WTC11 (cell line): ENCODE measurements around the gene ZNF574. TPM values are rescaled to one million over a fixed set of nuclear protein-coding genes. Genes with fewer than 3 reads are reported as not detected.

ENCODE experiments used
- ATAC-seq: fragments of 200-7000 bp; cut with Tn5 transposase; 2 replicates; pipeline ENCODE4 v1.10.0; 2021; ENCODE audit warnings: mild to moderate bottlenecking, moderate library complexity
- CTCF ChIA-PET: fragments of 300-600 bp; sonication (Branson Sonifier 250); formaldehyde crosslinking; loops from one replicate; lab custom pipeline; 2021; ENCODE audit warnings: antibody characterized with exemption; lab: Charles Lee
- POLR2A ChIA-PET: fragments of 350-600 bp; sonication (Branson Sonifier 250); formaldehyde crosslinking; loops from one replicate; lab custom pipeline; 2021; ENCODE audit warnings: antibody characterized with exemption; lab: Charles Lee
- DNase-seq: peaks from one replicate; pipeline ENCODE4 v3.0.0; 2021; ENCODE audit warnings: low spot score
- H3K27ac Mint-ChIP-seq: 2 replicates; pipeline ENCODE4 v1.8.0; 2021; ENCODE audit warnings: mixed read lengths
- H3K27me3 Mint-ChIP-seq: 2 replicates; pipeline ENCODE4 v1.8.0; 2021; ENCODE audit warnings: low read depth, mild to moderate bottlenecking, moderate library complexity, mixed read lengths
- H3K36me3 Mint-ChIP-seq: 2 replicates; pipeline ENCODE4 v1.8.0; 2021; ENCODE audit warnings: mixed read lengths
- H3K4me1 Mint-ChIP-seq: 2 replicates; pipeline ENCODE4 v1.8.0; 2022; ENCODE audit warnings: mixed read lengths
- H3K4me3 Mint-ChIP-seq: 2 replicates; pipeline ENCODE4 v1.8.0; 2021; ENCODE audit warnings: mild to moderate bottlenecking, moderate library complexity, mixed read lengths
- H3K9me3 Mint-ChIP-seq: 2 replicates; pipeline ENCODE4 v1.8.0; 2021; ENCODE audit warnings: mixed read lengths
- CREM ChIP-seq: sonication (generic); formaldehyde crosslinking; IDR thresholded peaks from 2 replicates; pipeline ENCODE4 v1.8.1; 2022; ENCODE audit warnings: mild to moderate bottlenecking, missing genetic modification reagents, moderate library complexity
- E2F1 ChIP-seq: sonication (generic); formaldehyde crosslinking; IDR thresholded peaks from 2 replicates; pipeline ENCODE4 v1.8.0; 2022; ENCODE audit warnings: mild to moderate bottlenecking, missing genetic modification reagents
- E2F4 ChIP-seq: sonication (generic); formaldehyde crosslinking; IDR thresholded peaks from 2 replicates; pipeline ENCODE4 v1.8.1; 2022; ENCODE audit warnings: low read depth, mild to moderate bottlenecking, moderate library complexity, missing genetic modification reagents, borderline replicate concordance
- FOXP1 ChIP-seq: sonication (generic); formaldehyde crosslinking; IDR thresholded peaks from 2 replicates; pipeline ENCODE4 v1.8.0; 2022; ENCODE audit warnings: missing genetic modification reagents, mild to moderate bottlenecking, moderate library complexity, borderline replicate concordance
- GABPB1 ChIP-seq: sonication (generic); formaldehyde crosslinking; IDR thresholded peaks from 2 replicates; pipeline ENCODE4 v1.8.1; 2023; ENCODE audit warnings: mild to moderate bottlenecking, missing genetic modification reagents
- NFYB ChIP-seq: sonication (generic); formaldehyde crosslinking; conservative IDR thresholded peaks from 2 replicates; pipeline ENCODE4 v1.8.0; 2022; ENCODE audit warnings: low read depth, missing genetic modification reagents
- SMAD3 ChIP-seq: sonication (generic); formaldehyde crosslinking; IDR thresholded peaks from 2 replicates; pipeline ENCODE4 v1.8.0; 2022; ENCODE audit warnings: missing genetic modification reagents, mild to moderate bottlenecking, borderline replicate concordance
- TCF7 ChIP-seq: sonication (generic); formaldehyde crosslinking; IDR thresholded peaks from 2 replicates; pipeline ENCODE4 v1.8.0; 2022; ENCODE audit warnings: mild to moderate bottlenecking, low read depth, missing genetic modification reagents, moderate library complexity
- TEAD4 ChIP-seq: sonication (generic); formaldehyde crosslinking; IDR thresholded peaks from 2 replicates; pipeline ENCODE4 v1.8.0; 2022; ENCODE audit warnings: mild to moderate bottlenecking, missing genetic modification reagents
- USF2 ChIP-seq: sonication (generic); formaldehyde crosslinking; IDR thresholded peaks from 2 replicates; pipeline ENCODE4 v1.8.1; 2023; ENCODE audit warnings: mild to moderate bottlenecking, missing genetic modification reagents, moderate library complexity
- ZNF281 ChIP-seq: sonication (generic); formaldehyde crosslinking; IDR thresholded peaks from 2 replicates; pipeline ENCODE4 v1.8.0; 2023; ENCODE audit warnings: mild to moderate bottlenecking, missing genetic modification reagents
- ZNF671 ChIP-seq: fragments of 250-450 bp; sonication (Bioruptor Pico); IDR thresholded peaks from 2 replicates; pipeline ENCODE4 v1.8.0; 2021; ENCODE audit warnings: mild to moderate bottlenecking
- ZSCAN18 ChIP-seq: fragments of 250-450 bp; sonication (Bioruptor Pico); IDR thresholded peaks from 2 replicates; pipeline ENCODE4 v2.1.2; 2022; ENCODE audit warnings: mild to moderate bottlenecking, moderate library complexity
- total RNA-seq: library from RNA; stranded (reverse); gene quantifications from 3 replicates; pipeline ENCODE4 v1.2.3, GENCODE V29; 2021

ZNF574 gene
- total RNA-seq, 1 experiment from 2014 or later, result 30.6 TPM

- H3K9me3 Mint-ChIP-seq, result no peaks in the 10 kb centered on the region
- TF ChIP-seq SMAD3 (no peak), TCF7 (CRISPR knock-in tag) (no peak), ZNF671 (CRISPR knock-in tag) (no peak), E2F4 (no peak), TEAD4 (no peak), USF2 (CRISPR knock-in tag) (no peak), GABPB1 (no peak), ZSCAN18 (CRISPR knock-in tag) (no peak)
- H3K4me3 Mint-ChIP-seq, result no peak overlapping the region
Observed at GRCh38 chr19:42111811-42112210, 35.8 kb downstream of the ZNF574 start.

GRCh38 chr19:42113641-42114348, 37.8 kb downstream of the ZNF574 start:
- ChIA-PET CTCF (interaction anchor here (0.6 to 4.5 kb wide), 34 partner anchors 9 to 326 kb away, joined by 3 to 52 read pairs (median 4); partner anchors contain the start of gene POU2F2), POLR2A (interaction anchor here (0.6 to 1.5 kb wide), 3 partner anchors 18 to 88 kb away, joined by 3 read pairs; partner anchors contain the start of gene POU2F2)
- H3K27me3 Mint-ChIP-seq, result peaks cover 4% of the 10 kb centered on the region
- no peak overlapping the region for H3K4me3 Mint-ChIP-seq
- TF ChIP-seq FOXP1 (CRISPR knock-in tag) (no peak), CREM (CRISPR knock-in tag) (peak; percentile 61; the same call in 1 of the 2 replicates)
- H3K36me3 Mint-ChIP-seq, result no peaks in the 10 kb centered on the region
- H3K9me3 Mint-ChIP-seq, result no peaks in the 10 kb centered on the region
- DNase-seq, result no peak
- peak overlapping the region; percentile 64; the same call in 1 of the 2 replicates for H3K27ac Mint-ChIP-seq
- peaks cover 19% of the 10 kb centered on the region for H3K4me1 Mint-ChIP-seq
- ATAC-seq, result peak; percentile 77

More at GRCh38 chr19:42111811-42112210, 35.8 kb downstream of the ZNF574 start:
- Mint-ChIP-seq H3K4me1 (peaks cover 21% of the 10 kb centered on the region), H3K27me3 (peaks cover 8% of the 10 kb centered on the region), H3K27ac (no peak overlapping the region), H3K36me3 (no peaks in the 10 kb centered on the region)
- ChIA-PET POLR2A (no interaction called here), CTCF (interaction anchor here (1.2 to 4.5 kb wide), 4 partner anchors 16 to 291 kb away, joined by 3 to 52 read pairs (median 9); partner anchors contain the start of gene POU2F2)
- no peak for DNase-seq
- ATAC-seq, result no peak

GRCh38 chr19:42114412-42114811, 38.4 kb downstream of the ZNF574 start:
- POLR2A ChIA-PET, result interaction anchor here (0.7 to 1.5 kb wide), 2 partner anchors 18 to 62 kb away, joined by 3 read pairs; partner anchors contain the start of gene POU2F2

More at GRCh38 chr19:42114412-42114811, 38.4 kb downstream of the ZNF574 start:
- Mint-ChIP-seq H3K4me3 (no peak overlapping the region), H3K27me3 (peaks cover 4% of the 10 kb centered on the region), H3K36me3 (no peaks in the 10 kb centered on the region), H3K27ac (0 out of 2 replicates have a peak overlapping the region, but pooled peaks have one; percentile 47), H3K4me1 (peaks cover 13% of the 10 kb centered on the region), H3K9me3 (no peaks in the 10 kb centered on the region)
- ATAC-seq (peak; percentile 40), DNase-seq (no peak)
- CTCF ChIA-PET, result interaction anchor here (0.8 to 4.5 kb wide), 23 partner anchors 9 to 310 kb away, joined by 3 to 52 read pairs (median 5); partner anchors contain the start of genes POU2F2 and ZNF574
- TF ChIP-seq ZNF671 (CRISPR knock-in tag) (no peak), NFYB (CRISPR knock-in tag) (no peak), USF2 (CRISPR knock-in tag) (no peak), E2F1 (CRISPR knock-in tag) (no peak), ZNF281 (no peak)
